SU-DHL-6 (cell line): ENCODE data around the gene HSH2D.

Source experiments
- H2AFZ ChIP-seq: fragments of 200-600 bp; sonication (generic); 2 replicates; pipeline ENCODE4 v1.6.1; 2014; ENCODE audit warnings: low read depth, mild to moderate bottlenecking, moderate library complexity, mixed read lengths, antibody characterized with exemption, low read length; ENCODE audit not compliant: severe bottlenecking
- H3F3A ChIP-seq: fragments of 200-600 bp; shearing (Covaris generic); 2 replicates; pipeline ENCODE4 v1.6.0; 2016; ENCODE audit warnings: antibody characterized with exemption, mild to moderate bottlenecking; ENCODE audit not compliant: insufficient read depth
- H3K27ac ChIP-seq: fragments of 200-600 bp; sonication (generic); 2 replicates; pipeline ENCODE4 v1.5.1; 2016; ENCODE audit warnings: low read depth, mild to moderate bottlenecking, low read length, moderate library complexity, mixed read lengths
- H3K27me3 ChIP-seq: fragments of 200-600 bp; sonication (generic), shearing (Covaris generic); 2 replicates; pipeline ENCODE4 v1.6.0; 2014; ENCODE audit warnings: mild to moderate bottlenecking, low read length
- H3K36me3 ChIP-seq: fragments of 200-600 bp; sonication (generic); 2 replicates; pipeline ENCODE4 v1.6.1; 2014; ENCODE audit warnings: mild to moderate bottlenecking, low read length, mixed read lengths
- H3K4me2 ChIP-seq: fragments of 300-600, 200-600 bp; shearing (Covaris generic), sonication (generic); 2 replicates; pipeline ENCODE4 v1.6.0; 2014; ENCODE audit warnings: low read length, low read depth, mild to moderate bottlenecking; ENCODE audit not compliant: poor library complexity, severe bottlenecking
- H3K4me3 ChIP-seq: fragments of 200-600 bp; sonication (generic); 2 replicates; pipeline ENCODE4 v1.5.1; 2014; ENCODE audit warnings: antibody characterized with exemption, low read length, mild to moderate bottlenecking, mixed read lengths; ENCODE audit not compliant: insufficient read depth, poor library complexity, severe bottlenecking
- H3K79me2 ChIP-seq: fragments of 200-600 bp; sonication (generic); 2 replicates; pipeline ENCODE4 v1.6.1; 2014; ENCODE audit warnings: mild to moderate bottlenecking, low read length, moderate library complexity; ENCODE audit not compliant: insufficient read depth
- H3K9ac ChIP-seq: fragments of 200-600 bp; sonication (generic); 2 replicates; pipeline ENCODE4 v1.7.0; 2014; ENCODE audit warnings: mild to moderate bottlenecking, low read length
- H3K9me2 ChIP-seq: fragments of 200-600 bp; sonication (generic); replicated peaks from 2 replicates; pipeline ENCODE4 v1.6.1; 2014; ENCODE audit warnings: low read length; ENCODE audit not compliant: insufficient read depth
- H3K9me3 ChIP-seq: fragments of 200-600 bp; sonication (generic); 2 replicates; pipeline ENCODE4 v1.6.1; 2014; ENCODE audit warnings: low read length, mixed read lengths; ENCODE audit not compliant: insufficient read depth
- H4K20me1 ChIP-seq: fragments of 200-600 bp; sonication (generic); 2 replicates; pipeline ENCODE4 v1.6.1; 2014; ENCODE audit warnings: low read depth, mild to moderate bottlenecking, antibody characterized with exemption, low read length, moderate library complexity, mixed read lengths
- EZH2phosphoT487 ChIP-seq: fragments of 200-600 bp; sonication (generic), shearing (Covaris generic); conservative IDR thresholded peaks from 2 replicates; pipeline ENCODE4 v1.6.1; 2018; ENCODE audit warnings: mild to moderate bottlenecking, antibody characterized with exemption, low read length, moderate library complexity, mixed read lengths
- TF ChIP-seq, protein P1 (sequence below): fragments of 200-600 bp; sonication (generic); IDR thresholded peaks from one replicate; pipeline ENCODE4 v1.5.1; 2017; ENCODE audit warnings: antibody characterized with exemption, mild to moderate bottlenecking, low read length, moderate library complexity; ENCODE audit not compliant: insufficient read depth, poor library complexity, severe bottlenecking

Gene HSH2D

GRCh38 chr19:16207490-16208025 lies 64.1 kb downstream of the HSH2D start:
- no peaks in the 10 kb centered on the region for H3F3A ChIP-seq
- H3K36me3 ChIP-seq: 0 out of 2 replicates have a peak, but pooled peaks cover 3% of the 10 kb centered on the region
- H3K27ac ChIP-seq: no peak overlapping the region
- H3K4me3 ChIP-seq: no peak overlapping the region
- no peaks in the 10 kb centered on the region for H4K20me1 ChIP-seq
- no peaks in the 10 kb centered on the region for H3K79me2 ChIP-seq
- no peaks in the 10 kb centered on the region for H3K9me3 ChIP-seq
- TF ChIP-seq EZH2phosphoT487: no peak
- TF ChIP-seq, protein P1, sequence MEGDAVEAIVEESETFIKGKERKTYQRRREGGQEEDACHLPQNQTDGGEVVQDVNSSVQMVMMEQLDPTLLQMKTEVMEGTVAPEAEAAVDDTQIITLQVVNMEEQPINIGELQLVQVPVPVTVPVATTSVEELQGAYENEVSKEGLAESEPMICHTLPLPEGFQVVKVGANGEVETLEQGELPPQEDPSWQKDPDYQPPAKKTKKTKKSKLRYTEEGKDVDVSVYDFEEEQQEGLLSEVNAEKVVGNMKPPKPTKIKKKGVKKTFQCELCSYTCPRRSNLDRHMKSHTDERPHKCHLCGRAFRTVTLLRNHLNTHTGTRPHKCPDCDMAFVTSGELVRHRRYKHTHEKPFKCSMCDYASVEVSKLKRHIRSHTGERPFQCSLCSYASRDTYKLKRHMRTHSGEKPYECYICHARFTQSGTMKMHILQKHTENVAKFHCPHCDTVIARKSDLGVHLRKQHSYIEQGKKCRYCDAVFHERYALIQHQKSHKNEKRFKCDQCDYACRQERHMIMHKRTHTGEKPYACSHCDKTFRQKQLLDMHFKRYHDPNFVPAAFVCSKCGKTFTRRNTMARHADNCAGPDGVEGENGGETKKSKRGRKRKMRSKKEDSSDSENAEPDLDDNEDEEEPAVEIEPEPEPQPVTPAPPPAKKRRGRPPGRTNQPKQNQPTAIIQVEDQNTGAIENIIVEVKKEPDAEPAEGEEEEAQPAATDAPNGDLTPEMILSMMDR: no peak
- H3K9ac ChIP-seq: no peak overlapping the region
- no peaks in the 10 kb centered on the region for H3K27me3 ChIP-seq
- H2AFZ ChIP-seq: no peak overlapping the region
- H3K9me2 ChIP-seq: no peaks in the 10 kb centered on the region
- no peak overlapping the region for H3K4me2 ChIP-seq
